Measurements from ENCODE around the gene GGA1.

DNA sequence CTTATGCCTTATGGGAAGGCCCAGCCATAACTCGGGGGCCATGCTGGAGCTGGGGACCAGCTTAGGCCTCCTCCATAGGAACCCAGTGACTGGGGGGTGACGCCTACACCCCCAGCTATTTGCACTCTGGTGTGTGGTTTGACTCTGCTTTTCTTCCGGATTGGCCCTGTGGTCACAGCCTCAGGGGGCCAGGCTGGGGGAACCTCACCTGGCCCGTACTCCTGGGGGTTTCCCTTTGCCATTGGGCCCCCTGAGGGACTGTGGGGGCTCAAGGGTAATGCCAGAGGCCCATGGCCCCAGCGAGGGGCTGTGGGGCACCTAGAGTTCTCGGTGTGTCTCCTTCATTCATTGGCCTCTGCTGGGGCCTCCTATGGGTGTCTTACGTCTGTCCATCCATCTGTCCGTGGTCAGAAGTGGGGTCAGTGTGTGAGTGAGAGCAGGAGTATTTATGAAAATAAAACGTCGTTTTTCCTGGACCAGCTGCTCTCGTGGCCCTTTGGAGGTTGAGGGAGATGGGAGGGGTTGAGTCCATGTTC is 24.5 kb downstream of the GGA1 start:
- TF ChIP-seq, protein P1, sequence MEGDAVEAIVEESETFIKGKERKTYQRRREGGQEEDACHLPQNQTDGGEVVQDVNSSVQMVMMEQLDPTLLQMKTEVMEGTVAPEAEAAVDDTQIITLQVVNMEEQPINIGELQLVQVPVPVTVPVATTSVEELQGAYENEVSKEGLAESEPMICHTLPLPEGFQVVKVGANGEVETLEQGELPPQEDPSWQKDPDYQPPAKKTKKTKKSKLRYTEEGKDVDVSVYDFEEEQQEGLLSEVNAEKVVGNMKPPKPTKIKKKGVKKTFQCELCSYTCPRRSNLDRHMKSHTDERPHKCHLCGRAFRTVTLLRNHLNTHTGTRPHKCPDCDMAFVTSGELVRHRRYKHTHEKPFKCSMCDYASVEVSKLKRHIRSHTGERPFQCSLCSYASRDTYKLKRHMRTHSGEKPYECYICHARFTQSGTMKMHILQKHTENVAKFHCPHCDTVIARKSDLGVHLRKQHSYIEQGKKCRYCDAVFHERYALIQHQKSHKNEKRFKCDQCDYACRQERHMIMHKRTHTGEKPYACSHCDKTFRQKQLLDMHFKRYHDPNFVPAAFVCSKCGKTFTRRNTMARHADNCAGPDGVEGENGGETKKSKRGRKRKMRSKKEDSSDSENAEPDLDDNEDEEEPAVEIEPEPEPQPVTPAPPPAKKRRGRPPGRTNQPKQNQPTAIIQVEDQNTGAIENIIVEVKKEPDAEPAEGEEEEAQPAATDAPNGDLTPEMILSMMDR (IDR thresholded peaks at IDR 0.05; ENCODE audit: low read depth, low read length) = no peak
- TF ChIP-seq POLR2A (IDR thresholded peaks at IDR 0.05; ENCODE audit: extremely low read depth, insufficient read length) = no peak
